ENCODE data around the gene RAMACL. TPM values are rescaled to one million over a fixed set of nuclear protein-coding genes. Genes with fewer than 3 reads are reported as not detected.
A peak's percentile ranks its signal among the peaks of the same experiment; 100 is the strongest.

The RAMACL gene
- total RNA-seq, 1 donor from 2014 or later, result 1.2 TPM

GRCh38 chr6:166616261-166617238 is 30.1 kb upstream of the RAMACL start:
- Mint-ChIP-seq H3K4me3 (ENCODE audit: unreplicated experiment) (peak overlapping the region; percentile 31), H3K27ac (ENCODE audit: unreplicated experiment) (no peak overlapping the region), H3K36me3 (ENCODE audit: low read depth, unreplicated experiment) (peaks cover 23% of the 10 kb centered on the region), H3K9me3 (ENCODE audit: unreplicated experiment) (peaks cover 3% of the 10 kb centered on the region), H3K4me1 (ENCODE audit: low read depth, unreplicated experiment) (peaks cover 61% of the 10 kb centered on the region), H3K27me3 (ENCODE audit: low read depth, unreplicated experiment) (no peaks in the 10 kb centered on the region)
- Histone ChIP-seq H4K20me1 (ENCODE audit: insufficient read depth, low read length) (no peaks in the 10 kb centered on the region), H3K4me2 (ENCODE audit: low read length) (no peak overlapping the region), H3K4me3 (ENCODE audit: insufficient read depth, low read depth, low read length) (no peak overlapping the region), H3K27ac (ENCODE audit: low read depth, low read length) (no peak overlapping the region), H3K36me3 (ENCODE audit: insufficient read depth, low read length) (no peaks in the 10 kb centered on the region), H3K9ac (ENCODE audit: low read length) (no peak overlapping the region), H3K4me1 (ENCODE audit: insufficient read depth, low read length) (peaks cover 51% of the 10 kb centered on the region), H2AFZ (ENCODE audit: low read depth, low read length) (no peak overlapping the region), H3K27me3 (ENCODE audit: insufficient read depth, low read length) (no peaks in the 10 kb centered on the region), H3K9me3 (ENCODE audit: insufficient read depth, low read depth, low read length) (no peaks in the 10 kb centered on the region), H3K79me2 (ENCODE audit: insufficient read depth, low read length) (peaks cover 76% of the 10 kb centered on the region)
- DNase-seq (ENCODE audit: low read depth) (no peak), FAIRE-seq (no peak)
- TF ChIP-seq CTCF (IDR thresholded peaks at IDR 0.05; ENCODE audit: insufficient read depth, low read depth, low read length) (no peak), EZH2 (IDR thresholded peaks at IDR 0.05; ENCODE audit: insufficient read depth, low read length) (no peak)

- H2AFZ ChIP-seq (ENCODE audit: low read depth, low read length), result no peak overlapping the region
- H3K4me3 ChIP-seq (ENCODE audit: insufficient read depth, low read depth, low read length), result no peak overlapping the region
- H3K79me2 ChIP-seq (ENCODE audit: insufficient read depth, low read length), result peaks cover 76% of the 10 kb centered on the region
- H3K27ac ChIP-seq (ENCODE audit: low read depth, low read length), result peak overlapping the region; percentile 37
- H3K4me2 ChIP-seq (ENCODE audit: low read length), result peak overlapping the region; percentile 32
- peak overlapping the region; percentile 27 for H3K9ac ChIP-seq (ENCODE audit: low read length)
- Mint-ChIP-seq H3K4me1 (ENCODE audit: low read depth, unreplicated experiment) (peaks cover 48% of the 10 kb centered on the region), H3K27me3 (ENCODE audit: low read depth, unreplicated experiment) (no peaks in the 10 kb centered on the region), H3K4me3 (ENCODE audit: unreplicated experiment) (no peak overlapping the region), H3K27ac (ENCODE audit: unreplicated experiment) (peak overlapping the region; percentile 95), H3K9me3 (ENCODE audit: unreplicated experiment) (peaks cover 3% of the 10 kb centered on the region), H3K36me3 (ENCODE audit: low read depth, unreplicated experiment) (peaks cover 23% of the 10 kb centered on the region)
- H4K20me1 ChIP-seq (ENCODE audit: insufficient read depth, low read length), result no peaks in the 10 kb centered on the region
- peaks cover 38% of the 10 kb centered on the region for H3K4me1 ChIP-seq (ENCODE audit: insufficient read depth, low read length)
- H3K9me3 ChIP-seq (ENCODE audit: insufficient read depth, low read depth, low read length), result no peaks in the 10 kb centered on the region
- DNase-seq (ENCODE audit: low read depth) (peak; percentile 66), FAIRE-seq (no peak)
- H3K36me3 ChIP-seq (ENCODE audit: insufficient read depth, low read length), result no peaks in the 10 kb centered on the region
- no peaks in the 10 kb centered on the region for H3K27me3 ChIP-seq (ENCODE audit: insufficient read depth, low read length)
- TF ChIP-seq EZH2 (IDR thresholded peaks at IDR 0.05; ENCODE audit: insufficient read depth, low read length) (no peak), CTCF (IDR thresholded peaks at IDR 0.05; ENCODE audit: insufficient read depth, low read depth, low read length) (no peak)
Observed at GRCh38 chr6:166615059-166615770, 28.7 kb upstream of the RAMACL start.

All from astrocyte (in vitro differentiated cells and primary cell).